ENCODE results near the gene RIT2.

Gene RIT2

DNA sequence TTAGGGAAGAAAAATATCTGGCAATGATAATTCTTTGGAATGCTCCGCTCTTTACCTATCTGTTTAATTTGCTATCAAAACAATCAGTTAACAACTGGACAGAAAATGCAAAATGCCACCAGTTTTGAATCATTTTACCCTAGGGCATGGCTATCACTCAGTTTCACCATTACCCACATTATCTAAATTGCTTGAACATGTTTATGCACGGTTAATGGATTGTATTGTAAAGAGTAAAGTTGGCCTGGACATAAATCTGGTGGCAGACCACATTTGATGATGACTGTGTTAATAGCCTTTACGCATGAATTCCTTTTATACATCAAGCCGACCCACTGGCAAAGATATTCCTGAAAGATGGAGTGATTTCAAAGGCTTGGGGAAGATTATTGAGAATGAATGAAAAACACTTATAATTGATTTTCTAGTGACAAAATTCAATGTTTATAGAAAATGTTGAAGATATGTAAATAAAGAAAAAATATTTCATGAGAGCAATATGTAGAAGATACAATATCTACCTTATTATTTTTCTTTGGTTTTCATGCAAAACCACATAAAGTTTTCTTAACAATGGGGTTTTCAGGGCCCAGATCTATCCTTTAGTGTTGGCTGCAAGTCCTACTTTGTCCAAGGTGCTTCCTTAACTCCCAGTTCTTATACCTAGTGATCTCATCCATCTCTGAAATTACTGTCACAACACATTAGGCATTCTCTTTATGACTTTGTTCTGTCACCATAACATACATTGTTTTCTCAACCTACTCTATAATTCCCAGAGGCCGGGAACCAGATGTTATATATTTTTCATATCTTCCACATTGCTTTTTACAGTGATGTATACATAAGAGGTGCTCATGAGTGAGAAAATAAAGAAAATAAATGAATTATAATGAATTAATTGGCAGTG lies 265.1 kb downstream of the RIT2 start:
- ChIA-PET POLR2A (no interaction called here), CTCF (interaction anchor here (1.7 kb wide), 1 partner anchor 9 kb away, joined by 5 read pairs; no protein-coding TSS in a partner anchor)
- DNase-seq (ENCODE audit: extremely low spot score), result no peak
- TF ChIP-seq, protein P1, sequence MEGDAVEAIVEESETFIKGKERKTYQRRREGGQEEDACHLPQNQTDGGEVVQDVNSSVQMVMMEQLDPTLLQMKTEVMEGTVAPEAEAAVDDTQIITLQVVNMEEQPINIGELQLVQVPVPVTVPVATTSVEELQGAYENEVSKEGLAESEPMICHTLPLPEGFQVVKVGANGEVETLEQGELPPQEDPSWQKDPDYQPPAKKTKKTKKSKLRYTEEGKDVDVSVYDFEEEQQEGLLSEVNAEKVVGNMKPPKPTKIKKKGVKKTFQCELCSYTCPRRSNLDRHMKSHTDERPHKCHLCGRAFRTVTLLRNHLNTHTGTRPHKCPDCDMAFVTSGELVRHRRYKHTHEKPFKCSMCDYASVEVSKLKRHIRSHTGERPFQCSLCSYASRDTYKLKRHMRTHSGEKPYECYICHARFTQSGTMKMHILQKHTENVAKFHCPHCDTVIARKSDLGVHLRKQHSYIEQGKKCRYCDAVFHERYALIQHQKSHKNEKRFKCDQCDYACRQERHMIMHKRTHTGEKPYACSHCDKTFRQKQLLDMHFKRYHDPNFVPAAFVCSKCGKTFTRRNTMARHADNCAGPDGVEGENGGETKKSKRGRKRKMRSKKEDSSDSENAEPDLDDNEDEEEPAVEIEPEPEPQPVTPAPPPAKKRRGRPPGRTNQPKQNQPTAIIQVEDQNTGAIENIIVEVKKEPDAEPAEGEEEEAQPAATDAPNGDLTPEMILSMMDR (IDR thresholded peaks at IDR 0.05; ENCODE audit: control extremely low read depth, extremely low read depth, low read depth, missing control alignments), result no peak

DNA sequence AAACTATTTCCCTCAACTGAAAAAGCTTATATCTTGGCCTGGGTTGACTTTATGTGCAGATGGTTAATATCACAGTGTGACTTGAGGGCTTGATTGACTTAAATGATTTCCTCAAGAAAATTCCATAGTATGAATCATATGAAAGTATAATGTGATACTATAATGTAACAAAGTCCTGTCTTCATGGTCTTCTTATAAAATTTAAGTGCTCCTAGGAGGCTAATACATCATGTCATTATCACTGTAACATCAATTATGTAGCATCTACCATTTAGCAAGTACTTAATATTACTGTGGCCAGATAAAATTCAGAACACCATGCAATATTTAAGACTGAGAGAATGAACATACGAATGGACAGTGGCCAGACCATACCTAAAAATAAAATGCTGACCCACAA lies 276.1 kb downstream of the RIT2 start:
- ChIA-PET POLR2A (no interaction called here), CTCF (interaction anchor here (1.1 to 1.7 kb wide), 2 partner anchors 16 to 93 kb away, joined by 3 to 5 read pairs; no protein-coding TSS in a partner anchor)
- TF ChIP-seq, protein P1 (IDR thresholded peaks at IDR 0.05; ENCODE audit: control extremely low read depth, extremely low read depth, low read depth, missing control alignments), result no peak
- no peak for DNase-seq (ENCODE audit: extremely low spot score)

DNA sequence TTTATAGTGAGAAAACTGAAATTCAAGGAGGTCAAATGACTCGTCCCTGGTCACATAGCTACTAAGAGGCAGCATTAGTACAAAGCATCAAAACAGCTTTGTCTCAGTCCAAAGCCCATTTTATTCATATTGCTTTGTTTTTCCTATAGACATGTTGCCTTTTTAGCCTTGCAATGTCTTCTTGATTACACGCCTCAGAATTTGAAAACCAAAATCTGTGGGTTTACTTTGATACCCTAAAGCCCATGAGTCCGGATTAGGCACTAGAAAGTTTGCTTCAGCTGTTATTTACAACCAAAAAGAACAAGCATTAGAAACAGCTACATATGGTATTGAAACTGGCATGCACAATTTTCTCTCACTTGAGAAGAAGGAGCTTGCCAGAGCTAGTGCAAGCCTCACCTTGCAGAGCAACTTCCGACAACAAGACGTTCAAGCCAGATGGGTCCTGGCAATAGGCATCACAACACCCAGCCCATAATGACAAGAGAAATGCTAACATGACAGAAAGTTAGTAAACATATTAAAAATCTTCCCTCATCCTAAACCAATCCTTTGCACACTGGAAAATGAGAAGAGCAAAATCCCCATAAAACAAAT lies 276.8 kb downstream of the RIT2 start:
- CTCF ChIA-PET, result interaction anchor here (1.1 to 1.7 kb wide), 2 partner anchors 17 to 94 kb away, joined by 3 to 5 read pairs; no protein-coding TSS in a partner anchor
- TF ChIP-seq, protein P1 (IDR thresholded peaks at IDR 0.05; ENCODE audit: control extremely low read depth, extremely low read depth, low read depth, missing control alignments), result no peak
- POLR2A ChIA-PET, result no interaction called here
- no peak for DNase-seq (ENCODE audit: extremely low spot score)

DNA sequence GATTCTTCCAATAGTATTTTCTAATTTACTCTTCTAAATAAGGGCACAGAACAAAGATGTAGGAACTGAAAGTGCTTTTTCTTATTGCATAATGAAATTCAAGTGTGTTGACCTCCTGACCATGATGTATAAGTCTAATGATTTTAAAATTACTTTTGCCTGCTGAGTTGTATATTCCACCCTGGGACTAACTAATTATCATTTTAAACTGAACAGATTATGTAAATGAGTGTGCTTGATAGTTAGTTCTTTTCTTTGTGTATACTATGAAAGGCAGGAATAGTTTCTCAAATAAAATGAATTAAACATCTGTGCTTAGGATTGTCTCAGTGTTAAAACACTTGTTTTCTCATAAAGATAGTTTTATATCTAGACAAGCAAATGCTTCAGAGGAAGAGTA lies 284.5 kb downstream of the RIT2 start:
- ChIA-PET POLR2A (no interaction called here), CTCF (no interaction called here)
- no peak for DNase-seq (ENCODE audit: extremely low spot score)
- TF ChIP-seq, protein P1 (IDR thresholded peaks at IDR 0.05; ENCODE audit: control extremely low read depth, extremely low read depth, low read depth, missing control alignments), result no peak

- CTCF ChIA-PET, result no interaction called here
- no peak for DNase-seq (ENCODE audit: extremely low spot score)
- POLR2A ChIA-PET, result no interaction called here
- TF ChIP-seq, protein P1 (IDR thresholded peaks at IDR 0.05; ENCODE audit: control extremely low read depth, extremely low read depth, low read depth, missing control alignments), result no peak
Observed at GRCh38 chr18:42828881-42829280, 286.6 kb downstream of the RIT2 start.

DNA sequence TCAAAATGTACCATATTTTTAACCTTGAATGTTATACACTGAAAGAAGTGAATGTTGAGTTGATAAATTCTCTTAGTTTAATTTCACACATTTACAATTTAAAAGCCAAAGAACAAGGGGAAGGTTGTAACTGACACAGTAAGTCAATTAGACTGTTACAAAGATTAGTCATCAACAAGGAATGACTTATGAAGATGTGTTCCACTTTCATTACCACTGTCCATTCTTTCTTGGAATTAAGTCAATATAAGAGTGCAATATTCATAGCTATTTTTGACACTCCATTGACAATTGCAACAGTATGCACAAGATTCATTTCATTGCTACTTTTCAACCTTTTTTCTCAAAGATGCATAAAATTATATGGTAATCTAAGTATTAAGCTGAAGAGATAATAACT lies 291.3 kb downstream of the RIT2 start:
- POLR2A ChIA-PET, result no interaction called here

More for the DNA sequence above, 291.3 kb downstream of the RIT2 start:
- CTCF ChIA-PET, result no interaction called here
- TF ChIP-seq, protein P1 (IDR thresholded peaks at IDR 0.05; ENCODE audit: control extremely low read depth, extremely low read depth, low read depth, missing control alignments), result no peak
- DNase-seq (ENCODE audit: extremely low spot score), result no peak

Measured in GM10248 (cell line).